H9 (cell line): Measurements from ENCODE around the gene NINJ1. TPM values are rescaled to one million over a fixed set of nuclear protein-coding genes. Genes with fewer than 3 reads are reported as not detected.

ENCODE experiments used
- DNase-seq: peaks from one replicate; pipeline ENCODE4 v3.0.0-alpha.2; 2017
- H2AFZ ChIP-seq: one replicate; pipeline ENCODE4 v1.6.1; 2013; ENCODE audit warnings: mild to moderate bottlenecking, low read length, control low read depth, moderate library complexity
- H2AK5ac ChIP-seq: 2 replicates; pipeline ENCODE4 v1.6.1; 2013; ENCODE audit warnings: low read length, control low read depth, mixed read lengths; ENCODE audit not compliant: insufficient read length
- H2BK120ac ChIP-seq: one replicate; pipeline ENCODE4 v1.6.1; 2013; ENCODE audit warnings: low read depth, mild to moderate bottlenecking, low read length, control low read depth, inconsistent platforms; ENCODE audit not compliant: poor library complexity, severe bottlenecking
- H2BK12ac ChIP-seq: 2 replicates; pipeline ENCODE4 v1.6.1; 2013; ENCODE audit warnings: low read length, control low read depth, mixed read lengths, low read depth; ENCODE audit not compliant: insufficient read length
- H2BK15ac ChIP-seq: 2 replicates; pipeline ENCODE4 v1.6.1; 2013; ENCODE audit warnings: low read depth, low read length, control low read depth
- H2BK20ac ChIP-seq: one replicate; pipeline ENCODE4 v1.6.1; 2013; ENCODE audit warnings: low read depth, mild to moderate bottlenecking, low read length, control low read depth, inconsistent platforms; ENCODE audit not compliant: poor library complexity, severe bottlenecking
- H2BK5ac ChIP-seq: 2 replicates; pipeline ENCODE4 v1.6.1; 2013; ENCODE audit warnings: low read length, control low read depth, mixed read lengths; ENCODE audit not compliant: insufficient read length
- H3K14ac ChIP-seq: 2 replicates; pipeline ENCODE4 v1.6.1; 2013; ENCODE audit warnings: low read length, control low read depth; ENCODE audit not compliant: insufficient read depth
- H3K18ac ChIP-seq: 2 replicates; pipeline ENCODE4 v1.6.1; 2013; ENCODE audit warnings: low read depth, mild to moderate bottlenecking, mixed read lengths, low read length, control low read depth; ENCODE audit not compliant: insufficient read length
- H3K23ac ChIP-seq: 2 replicates; pipeline ENCODE4 v1.6.1; 2013; ENCODE audit warnings: low read length, control low read depth, mixed read lengths, low read depth; ENCODE audit not compliant: insufficient read length
- H3K23me2 ChIP-seq: 2 replicates; pipeline ENCODE4 v1.6.1; 2013; ENCODE audit warnings: low read depth, mild to moderate bottlenecking, mixed read lengths, low read length, control low read depth; ENCODE audit not compliant: insufficient read length, poor library complexity, severe bottlenecking
- H3K27ac ChIP-seq: 2 replicates; pipeline ENCODE4 v1.5.1; 2013; ENCODE audit warnings: low read length, control low read depth, mixed read lengths, low read depth; ENCODE audit not compliant: insufficient read length
- H3K27me3 ChIP-seq: 2 replicates; pipeline ENCODE4 v1.6.1; 2013; ENCODE audit warnings: low read length, control low read depth, inconsistent platforms; ENCODE audit not compliant: insufficient read depth
- H3K4ac ChIP-seq: 2 replicates; pipeline ENCODE4 v1.6.1; 2013; ENCODE audit warnings: low read depth, mild to moderate bottlenecking, control low read depth, inconsistent platforms, low read length, moderate library complexity
- H3K4me1 ChIP-seq: 2 replicates; pipeline ENCODE4 v1.6.1; 2013; ENCODE audit warnings: low read length, control low read depth, inconsistent platforms; ENCODE audit not compliant: insufficient read depth
- H3K4me2 ChIP-seq: 2 replicates; pipeline ENCODE4 v1.6.1; 2013; ENCODE audit warnings: low read length, control low read depth, mixed read lengths; ENCODE audit not compliant: insufficient read length, insufficient read depth
- H3K56ac ChIP-seq: 2 replicates; pipeline ENCODE4 v1.6.1; 2013; ENCODE audit warnings: low read depth, mild to moderate bottlenecking, mixed read lengths, low read length, control low read depth; ENCODE audit not compliant: insufficient read length
- H3K79me1 ChIP-seq: 2 replicates; pipeline ENCODE4 v1.6.1; 2013; ENCODE audit warnings: low read depth, mild to moderate bottlenecking, moderate library complexity, low read length, control low read depth, inconsistent platforms; ENCODE audit not compliant: insufficient read depth, poor library complexity, severe bottlenecking
- H3K79me2 ChIP-seq: 2 replicates; pipeline ENCODE4 v1.6.1; 2013; ENCODE audit warnings: low read length, control low read depth, inconsistent platforms; ENCODE audit not compliant: insufficient read depth
- H3K9ac ChIP-seq: 2 replicates; pipeline ENCODE4 v1.6.1; 2013; ENCODE audit warnings: low read length, control low read depth, mixed read lengths; ENCODE audit not compliant: insufficient read length; ENCODE audit errors: extremely low read depth
- H3K9me3 ChIP-seq: one replicate; pipeline ENCODE4 v1.6.1; 2013; ENCODE audit warnings: low read depth, low read length, inconsistent platforms; ENCODE audit not compliant: control insufficient read depth
- H3T11ph ChIP-seq: one replicate; pipeline ENCODE4 v1.6.1; 2013; ENCODE audit warnings: mild to moderate bottlenecking, low read length, control low read depth, inconsistent platforms
- H4K20me1 ChIP-seq: one replicate; pipeline ENCODE4 v1.6.1; 2013; ENCODE audit not compliant: control insufficient read depth, insufficient read length, insufficient read depth
- H4K5ac ChIP-seq: 2 replicates; pipeline ENCODE4 v1.6.1; 2013; ENCODE audit warnings: low read depth, mild to moderate bottlenecking, mixed read lengths, low read length, control low read depth; ENCODE audit not compliant: insufficient read length
- H4K8ac ChIP-seq: replicated peaks from 2 replicates; pipeline ENCODE4 v1.6.1; 2013; ENCODE audit warnings: low read length, control low read depth, mixed read lengths, low read depth; ENCODE audit not compliant: insufficient read length
- H4K91ac ChIP-seq: 2 replicates; pipeline ENCODE4 v1.6.1; 2013; ENCODE audit warnings: low read depth, mild to moderate bottlenecking, moderate library complexity, mixed read lengths, low read length, control low read depth; ENCODE audit not compliant: insufficient read length
- H3K27ac Mint-ChIP-seq, 3 experiments: 2 replicates in 2 of 3; 3 replicates in 1 of 3; pipeline ENCODE4 v1.8.0; 2020 to 2021; ENCODE audit warnings: mixed read lengths in 3 of 3, mild to moderate bottlenecking in 1 of 3, moderate library complexity in 1 of 3
- H3K27me3 Mint-ChIP-seq: 2 replicates; pipeline ENCODE4 v1.8.0; 2021; ENCODE audit warnings: low read depth, mild to moderate bottlenecking, moderate library complexity, mixed read lengths
- H3K36me3 Mint-ChIP-seq, 3 experiments: 2 replicates in 2 of 3; 3 replicates in 1 of 3; pipeline ENCODE4 v1.8.0; 2020 to 2021; ENCODE audit warnings: low read depth in 3 of 3, mixed read lengths in 3 of 3; ENCODE audit not compliant: insufficient read depth in 1 of 3
- H3K4me1 Mint-ChIP-seq, 2 experiments: 2 replicates each; pipeline ENCODE4 v1.8.0; 2020; ENCODE audit warnings: mixed read lengths in 2 of 2
- H3K4me3 Mint-ChIP-seq, 2 experiments: 2 replicates in 1 of 2; 3 replicates in 1 of 2; pipeline ENCODE4 v1.8.0; 2020 to 2021; ENCODE audit warnings: mild to moderate bottlenecking in 2 of 2, mixed read lengths in 2 of 2, moderate library complexity in 1 of 2
- H3K9me3 Mint-ChIP-seq, 2 experiments: 2 replicates in 1 of 2; 3 replicates in 1 of 2; pipeline ENCODE4 v1.8.0; 2020; ENCODE audit warnings: mild to moderate bottlenecking in 2 of 2, mixed read lengths in 2 of 2, moderate library complexity in 1 of 2
- CTCF ChIP-seq: fragments of 200-600 bp; sonication (generic); conservative IDR thresholded peaks from 3 replicates; pipeline ENCODE4 v1.8.0; 2021; ENCODE audit warnings: antibody characterized with exemption, mild to moderate bottlenecking
- WGBS: extraction: QIAGEN DNeasy Blood & Tissue Kit; methylation state at CpG from one replicate; pipeline ENCODE4 v1.1.7; 2013; ENCODE audit warnings: missing lambda C conversion rate, low lambda C conversion rate, mixed read lengths; ENCODE audit not compliant: insufficient read length; ENCODE audit errors: extremely low coverage; 5-methylcytosine and 5-hydroxymethylcytosine counted together
- total RNA-seq: library from RNA; stranded (reverse); gene quantifications from 2 replicates; pipeline ENCODE4 v1.2.1, GENCODE V29; 2021

NINJ1 gene
- total RNA-seq, 1 experiment from 2014 or later: 28.9 TPM

GRCh38 chr9:93093877-93094657, 40.0 kb downstream of the NINJ1 start:
- WGBS: no CpG with 5 or more reads among the region's 7 CpGs

More at GRCh38 chr9:93093877-93094657, 40.0 kb downstream of the NINJ1 start:
- DNase-seq: no peak
- Mint-ChIP-seq H3K4me3 (peak overlapping the region in 1 of 2 experiments; percentile 75; a peak in 4 of 5 replicates), H3K9me3 (no peaks in the 10 kb centered on the region; a peak in 1 of 5 replicates), H3K27me3 (peaks cover 2% of the 10 kb centered on the region), H3K27ac (peak overlapping the region in 1 of 3 experiments; percentile 44; a peak in 1 of 7 replicates), H3K36me3 (0 out of 7 replicates have a peak, but pooled peaks cover 0 to 2% (median 0%) of the 10 kb centered on the region in 3 experiments), H3K4me1 (peaks cover 18 to 19% of the 10 kb centered on the region in 2 experiments)
- no peak overlapping the region for H2BK15ac ChIP-seq
- no peaks in the 10 kb centered on the region for H3K9me3 ChIP-seq
- no peak overlapping the region for H2BK5ac ChIP-seq
- H3K27ac ChIP-seq: no peak overlapping the region
- no peak overlapping the region for H3K4ac ChIP-seq
- H3K14ac ChIP-seq: no peak overlapping the region
- H2BK20ac ChIP-seq: no peak overlapping the region
- H3K9ac ChIP-seq: no peak overlapping the region
- TF ChIP-seq CTCF: no peak
- H2BK12ac ChIP-seq: no peak overlapping the region
- H3K56ac ChIP-seq: no peak overlapping the region
- no peak overlapping the region for H2AFZ ChIP-seq
- no peak overlapping the region for H4K91ac ChIP-seq
- no peaks in the 10 kb centered on the region; the same call in 1 of the 2 replicates for H3K4me1 ChIP-seq
- no peak overlapping the region for H4K5ac ChIP-seq
- H2BK120ac ChIP-seq: no peak overlapping the region
- no peak overlapping the region for H3K4me2 ChIP-seq
- peaks cover 9% of the 10 kb centered on the region for H3K23me2 ChIP-seq
- no peak overlapping the region for H2AK5ac ChIP-seq
- no peak overlapping the region for H4K8ac ChIP-seq
- H3K23ac ChIP-seq: no peak overlapping the region
- H3K18ac ChIP-seq: no peak overlapping the region
- H4K20me1 ChIP-seq: peaks cover 3% of the 10 kb centered on the region
- no peaks in the 10 kb centered on the region for H3K79me2 ChIP-seq
- no peaks in the 10 kb centered on the region for H3K79me1 ChIP-seq
- H3T11ph ChIP-seq: no peak overlapping the region
- H3K27me3 ChIP-seq: no peaks in the 10 kb centered on the region
